Esophagus muscularis mucosa (tissue), 3 donors: ENCODE measurements around the gene C1QTNF4.

ENCODE experiments used
- EP300 ChIP-seq: sonication (generic); formaldehyde crosslinking; IDR thresholded peaks from one replicate; pipeline ENCODE4 v1.6.1; 2017; ENCODE audit warnings: antibody characterized with exemption
- TF ChIP-seq, protein P1 (sequence below), 3 experiments: fragments of 200-600 bp in 2 of 3; fragments of 450-650 bp in 1 of 3; sonication (generic) in 2 of 3; IDR thresholded peaks; one replicate each; pipeline ENCODE4 v1.5.1; 2017 to 2019; ENCODE audit warnings: antibody characterized with exemption in 3 of 3, mild to moderate bottlenecking in 2 of 3, moderate library complexity in 1 of 3

DNA sequence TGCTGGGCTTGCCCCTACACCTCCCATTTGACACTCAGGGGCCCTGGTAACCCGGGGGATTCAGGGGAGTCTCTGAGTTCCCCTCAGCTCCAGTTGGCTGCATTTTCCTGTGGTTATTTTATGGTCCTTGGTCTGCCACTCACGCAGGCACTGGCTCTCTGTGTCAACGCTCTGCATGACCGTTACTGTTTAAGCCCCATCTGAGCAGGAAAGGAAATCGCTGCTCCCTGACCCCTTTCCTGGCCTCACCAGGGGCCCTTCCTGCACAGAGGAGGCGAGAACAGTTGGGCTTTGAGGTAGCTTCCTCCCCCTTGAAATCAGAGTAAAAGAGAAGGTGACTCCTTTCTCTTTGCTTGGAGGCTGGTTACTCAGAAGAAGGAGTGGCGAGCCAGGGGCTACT lies 2.4 kb downstream of the C1QTNF4 start:
- TF ChIP-seq, protein P1, sequence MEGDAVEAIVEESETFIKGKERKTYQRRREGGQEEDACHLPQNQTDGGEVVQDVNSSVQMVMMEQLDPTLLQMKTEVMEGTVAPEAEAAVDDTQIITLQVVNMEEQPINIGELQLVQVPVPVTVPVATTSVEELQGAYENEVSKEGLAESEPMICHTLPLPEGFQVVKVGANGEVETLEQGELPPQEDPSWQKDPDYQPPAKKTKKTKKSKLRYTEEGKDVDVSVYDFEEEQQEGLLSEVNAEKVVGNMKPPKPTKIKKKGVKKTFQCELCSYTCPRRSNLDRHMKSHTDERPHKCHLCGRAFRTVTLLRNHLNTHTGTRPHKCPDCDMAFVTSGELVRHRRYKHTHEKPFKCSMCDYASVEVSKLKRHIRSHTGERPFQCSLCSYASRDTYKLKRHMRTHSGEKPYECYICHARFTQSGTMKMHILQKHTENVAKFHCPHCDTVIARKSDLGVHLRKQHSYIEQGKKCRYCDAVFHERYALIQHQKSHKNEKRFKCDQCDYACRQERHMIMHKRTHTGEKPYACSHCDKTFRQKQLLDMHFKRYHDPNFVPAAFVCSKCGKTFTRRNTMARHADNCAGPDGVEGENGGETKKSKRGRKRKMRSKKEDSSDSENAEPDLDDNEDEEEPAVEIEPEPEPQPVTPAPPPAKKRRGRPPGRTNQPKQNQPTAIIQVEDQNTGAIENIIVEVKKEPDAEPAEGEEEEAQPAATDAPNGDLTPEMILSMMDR (IDR thresholded peaks at IDR 0.05) = no peak
- TF ChIP-seq EP300 = no peak
